ENCODE measurements around the gene ADIPOQ.
"Not testable (repeated sequence)": the region's sequence is repeated elsewhere in the genome, so short reads cannot be mapped to it uniquely, and the experiment has no call there.

The ADIPOQ gene

DNA sequence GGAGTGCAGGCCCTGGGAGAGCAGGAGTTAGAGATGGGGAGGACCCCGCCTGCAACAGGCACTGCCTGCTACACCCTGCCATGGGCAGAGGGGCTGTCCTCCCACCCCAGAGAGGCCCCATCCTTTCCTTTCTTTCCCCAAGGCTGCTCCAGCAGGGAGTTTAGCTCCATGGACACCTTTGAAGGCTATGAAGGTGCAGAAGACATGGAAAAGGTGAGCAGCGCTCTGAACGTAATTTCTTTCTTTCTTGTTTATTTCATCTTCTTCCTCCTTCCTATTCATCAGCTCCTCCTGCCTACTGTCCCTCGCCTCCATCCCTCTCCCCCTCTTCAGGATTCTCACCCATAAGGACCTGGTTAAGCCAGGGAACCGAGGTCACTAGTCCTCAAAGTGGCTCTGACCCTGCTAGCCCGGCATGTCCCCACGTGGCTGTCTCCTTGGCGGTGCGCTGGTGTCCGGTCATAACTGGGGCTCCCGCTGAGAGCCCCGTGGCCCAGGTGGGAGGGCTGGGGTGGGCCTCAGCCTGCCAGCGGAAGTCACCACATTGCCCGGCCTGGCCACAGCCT lies 16.0 kb upstream of the ADIPOQ start:
- no peak for DNase-seq (ENCODE audit: low read depth)

DNA sequence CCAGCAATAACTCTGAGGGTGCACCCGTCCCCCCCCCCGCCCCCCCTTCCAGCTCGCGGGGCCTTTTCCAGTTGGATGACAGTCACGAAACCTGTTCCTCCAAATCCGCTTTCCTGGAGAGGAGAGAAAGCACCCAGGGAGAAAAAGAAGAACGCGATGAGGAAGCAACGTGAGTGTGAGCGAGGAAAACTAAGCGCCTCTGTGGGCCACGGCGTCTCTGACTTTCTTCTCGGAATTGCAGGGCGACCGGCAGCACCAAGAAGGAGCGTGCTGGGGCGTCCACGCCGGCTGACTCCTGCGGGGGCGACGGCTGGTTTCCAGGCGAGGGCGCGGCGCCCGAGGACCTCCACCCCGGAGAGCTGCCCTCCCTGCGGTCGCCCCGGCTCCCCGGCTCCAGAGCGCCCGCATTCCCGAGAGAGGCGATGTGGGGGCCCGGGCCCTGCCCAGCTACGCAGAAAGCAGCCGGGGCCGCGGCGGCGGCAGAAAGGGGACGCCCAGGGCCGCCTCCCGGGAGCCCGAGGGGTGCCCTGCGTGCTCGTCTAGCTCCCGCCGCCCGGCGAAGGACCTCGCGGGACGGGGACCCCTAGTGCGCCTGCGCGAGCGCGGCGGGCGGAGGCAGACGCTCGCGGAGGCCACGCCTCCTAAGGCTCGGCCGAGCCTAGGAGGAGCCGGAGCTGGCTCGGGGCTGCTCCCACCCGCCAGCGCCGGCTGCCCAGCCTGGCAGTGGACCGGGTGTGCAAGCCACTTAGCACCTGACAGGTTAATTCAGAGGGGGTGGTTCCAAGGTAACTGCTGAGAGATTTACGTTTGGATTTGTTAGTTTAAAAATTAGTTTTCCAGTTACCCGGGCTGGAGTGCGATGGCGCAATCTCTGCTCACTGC lies 15.3 kb upstream of the ADIPOQ start:
- no peak for DNase-seq (ENCODE audit: low read depth)

DNA sequence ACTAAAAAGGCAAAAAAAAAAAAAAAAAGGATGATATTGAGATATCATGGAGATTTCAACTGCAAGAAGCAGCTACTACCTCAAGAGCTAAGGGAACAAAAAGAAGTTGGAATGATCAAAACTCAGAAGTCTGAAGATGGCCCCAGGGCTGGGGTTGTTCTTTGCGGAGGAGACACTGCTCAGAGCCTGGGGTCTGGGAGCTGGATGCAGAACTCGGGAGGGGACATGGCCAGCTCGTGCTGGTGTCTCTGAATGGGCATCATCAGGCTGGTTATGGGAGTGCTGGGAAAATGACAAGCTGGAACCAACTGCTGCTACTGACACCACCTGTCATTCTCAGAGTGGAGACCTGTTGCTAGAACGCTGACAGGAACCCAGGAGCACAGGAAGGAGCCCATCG lies 14.2 kb upstream of the ADIPOQ start:
- DNase-seq (ENCODE audit: low read depth): no peak

DNA sequence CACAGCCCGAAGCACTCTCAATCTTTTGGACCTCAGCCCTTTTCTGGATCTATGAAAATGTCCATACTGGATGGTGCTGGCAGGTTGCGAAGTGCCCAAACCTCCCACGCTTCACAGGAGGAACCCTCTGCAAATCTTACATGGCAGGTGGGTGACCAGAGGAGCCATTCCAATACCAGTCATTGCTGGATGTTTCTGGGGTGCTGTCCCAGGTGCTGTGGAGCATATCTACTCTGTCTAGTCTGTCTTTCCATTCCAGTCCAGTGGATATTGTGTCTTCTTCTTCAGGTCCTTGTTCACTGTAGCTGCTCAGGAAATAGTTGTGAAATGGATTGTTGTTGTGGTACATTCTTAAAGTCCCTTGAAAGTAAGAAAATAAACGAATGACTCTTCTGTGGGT lies 10.7 kb upstream of the ADIPOQ start:
- no peak for DNase-seq (ENCODE audit: low read depth)

DNA sequence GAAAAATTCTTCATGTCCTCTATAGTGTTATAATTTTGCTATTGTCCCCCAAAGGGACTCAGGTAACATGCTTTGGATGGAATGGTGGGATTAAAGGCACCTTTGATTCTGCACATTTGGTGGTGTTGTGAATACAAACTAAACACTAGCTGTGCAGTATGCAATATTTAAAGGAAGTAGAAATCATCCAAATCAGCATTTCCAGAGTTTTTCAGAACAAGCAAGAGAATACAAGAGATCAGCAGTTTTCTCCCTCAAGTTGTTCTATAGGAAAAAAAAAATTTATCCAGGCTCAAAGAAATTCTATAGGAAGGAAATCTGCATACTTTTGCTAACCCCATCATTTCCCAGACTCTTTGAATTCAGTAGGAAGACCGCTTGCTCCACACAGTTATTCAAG lies 10.2 kb upstream of the ADIPOQ start:
- no peak for DNase-seq (ENCODE audit: low read depth)

DNA sequence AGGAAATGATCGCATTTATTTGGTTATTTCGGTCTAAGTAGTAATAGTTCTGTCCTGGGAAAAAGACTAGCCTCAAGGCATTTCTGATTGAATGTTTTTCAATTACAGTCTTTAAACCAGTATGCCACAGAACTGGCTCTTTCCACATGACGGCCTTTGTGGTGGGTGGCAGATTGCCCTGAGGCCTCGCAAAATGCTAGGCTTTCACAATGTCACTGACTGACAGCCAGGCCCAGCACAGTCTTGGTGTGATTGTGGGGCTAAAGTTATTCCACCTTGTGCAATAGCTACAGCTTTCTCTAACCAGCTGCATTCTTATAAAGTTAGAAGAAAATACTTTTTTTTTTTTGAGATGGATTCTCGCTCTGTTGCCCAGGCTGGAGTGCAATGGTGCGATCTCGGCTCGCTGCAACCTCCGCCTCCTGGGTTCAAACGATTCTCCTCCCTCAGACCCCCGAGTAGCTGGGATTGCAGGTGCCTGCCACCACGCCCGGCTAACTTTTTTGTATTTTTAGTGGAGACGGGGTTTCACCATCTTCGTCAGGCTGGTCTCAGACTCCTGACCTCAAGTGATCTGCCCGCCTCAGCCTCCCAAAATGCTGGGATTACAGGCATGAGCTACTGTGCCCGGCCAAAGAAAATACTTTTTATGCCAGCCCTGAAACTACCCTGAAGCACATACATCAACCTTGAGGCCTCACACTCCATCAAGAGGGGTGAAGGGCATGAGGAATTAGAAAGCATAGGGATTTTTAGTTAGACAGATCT lies 2.5 kb upstream of the ADIPOQ start:
- no peak for DNase-seq (ENCODE audit: low read depth)

DNA sequence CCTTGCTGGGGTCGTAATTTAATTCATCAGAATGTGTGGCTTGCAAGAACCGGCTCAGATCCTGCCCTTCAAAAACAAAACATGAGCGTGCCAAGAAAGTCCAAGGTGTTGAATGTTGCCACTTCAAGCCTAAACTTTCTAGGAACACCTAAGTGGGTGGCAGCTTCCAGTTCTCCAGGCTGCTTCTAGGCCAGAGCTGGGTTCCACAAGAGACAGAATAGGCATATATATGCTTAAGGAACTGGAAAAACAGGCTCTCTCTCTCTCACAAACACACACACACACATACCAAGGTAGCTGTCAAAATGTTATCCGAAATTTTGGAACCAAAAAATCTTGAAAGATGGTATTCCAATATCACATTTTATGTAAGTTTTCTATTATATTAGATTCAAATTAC lies 890 bp upstream of the ADIPOQ start:
- no peak for DNase-seq (ENCODE audit: low read depth)

DNA sequence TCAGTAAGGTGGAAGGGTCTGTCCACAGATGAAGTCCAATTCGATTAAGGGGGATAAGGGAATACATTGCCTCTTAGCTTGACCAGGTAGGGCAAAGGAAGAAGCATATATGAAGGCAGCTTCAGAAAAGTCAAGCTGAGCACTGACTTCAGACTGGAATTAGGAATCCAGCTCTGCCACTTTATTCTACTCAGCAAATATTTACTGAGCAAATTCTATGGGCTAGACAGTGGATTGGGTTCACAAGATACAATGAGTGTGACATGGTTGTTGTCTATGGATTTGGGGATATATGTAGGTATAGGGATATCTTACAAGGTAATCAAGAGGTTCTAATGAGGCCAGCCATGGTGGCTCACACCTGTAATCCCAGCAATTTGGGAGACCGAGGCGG lies 526 bp downstream of the ADIPOQ start:
- no peak for DNase-seq (ENCODE audit: low read depth)

DNA sequence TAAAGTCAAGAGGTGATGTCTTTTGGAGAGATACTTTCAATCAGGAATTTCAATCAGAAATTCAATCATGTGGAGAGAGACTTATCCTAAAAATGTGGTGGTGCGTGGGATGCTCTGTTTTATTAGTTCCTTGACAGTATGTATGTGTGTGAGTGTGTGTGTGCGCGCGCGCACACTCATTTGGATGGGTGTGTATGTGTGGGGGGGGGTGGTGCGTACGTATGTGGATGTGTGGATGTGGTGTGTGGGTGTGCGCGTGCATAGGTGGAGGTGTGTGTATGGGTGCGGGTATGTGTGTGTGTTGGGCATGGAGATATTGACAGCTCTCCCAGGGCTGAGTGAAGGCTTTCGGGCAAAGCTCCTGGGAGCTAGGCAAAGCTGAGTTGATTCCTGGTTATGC lies 2.4 kb downstream of the ADIPOQ start:
- DNase-seq (ENCODE audit: low read depth): no peak

DNA sequence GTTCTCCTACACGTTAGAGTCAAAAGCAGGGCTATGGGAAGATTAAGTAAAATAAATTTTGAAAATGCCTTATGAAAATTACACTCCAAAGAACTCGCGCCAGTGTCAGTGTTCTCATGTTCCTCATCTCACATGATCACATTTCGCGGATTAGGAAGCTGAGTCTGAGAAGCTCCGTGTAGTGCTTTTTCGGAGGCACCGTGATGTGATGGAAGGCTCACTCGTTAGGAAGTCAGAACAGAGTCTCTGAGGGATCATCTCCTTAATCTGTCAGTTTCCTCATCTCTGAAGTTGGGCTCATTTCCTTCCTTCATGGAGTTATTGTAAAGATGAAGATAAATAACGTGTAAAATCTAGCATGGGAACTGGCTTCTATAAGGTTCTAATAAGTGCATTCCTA lies 3.2 kb downstream of the ADIPOQ start:
- no peak for DNase-seq (ENCODE audit: low read depth)

DNA sequence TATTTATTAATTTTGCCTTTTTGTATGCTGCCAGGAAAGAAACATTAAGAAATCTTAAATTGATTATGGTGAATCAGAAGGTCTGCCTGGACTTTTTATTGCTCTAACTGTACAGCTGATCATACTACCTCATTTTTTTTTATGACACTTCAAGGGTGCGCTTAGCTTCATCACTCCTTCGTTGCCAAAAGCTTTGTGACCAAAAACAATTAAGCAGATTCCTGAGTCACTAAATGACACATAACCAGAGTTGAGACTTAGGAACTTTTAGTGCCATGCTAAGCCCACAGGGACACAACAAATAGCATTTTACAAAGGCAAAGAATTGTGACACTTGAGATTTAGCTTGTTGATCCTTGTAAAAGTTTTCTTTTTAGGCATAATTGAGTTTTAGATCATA lies 4.9 kb downstream of the ADIPOQ start:
- DNase-seq (ENCODE audit: low read depth): no peak

DNA sequence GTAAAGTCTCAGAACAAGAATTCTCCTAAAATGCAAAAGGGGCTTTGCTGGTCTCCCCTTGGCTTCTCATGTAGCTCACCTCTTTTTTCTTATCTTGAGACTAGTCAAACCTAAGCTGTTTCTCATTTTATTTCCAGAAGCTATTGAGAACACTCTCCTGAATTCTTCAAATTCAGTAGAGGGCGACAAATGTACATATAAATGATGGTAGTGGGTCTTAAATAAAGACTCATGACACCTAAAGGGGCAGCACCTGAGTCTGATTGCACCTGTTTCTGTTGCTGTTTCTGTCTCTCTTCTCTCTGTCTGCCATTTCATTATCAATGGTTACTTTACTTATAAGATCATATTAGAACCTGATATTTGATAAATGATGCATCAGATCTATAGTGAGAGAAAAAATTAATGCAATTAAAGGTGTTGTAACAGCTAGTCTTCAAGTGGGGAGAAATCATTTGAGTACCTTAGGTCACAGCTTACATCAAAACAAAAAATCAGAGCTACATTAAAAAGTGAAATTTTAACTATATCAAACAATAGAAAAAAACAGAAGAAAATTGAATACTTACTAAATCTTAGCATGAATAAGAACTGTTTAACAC lies 7.0 kb downstream of the ADIPOQ start:
- DNase-seq (ENCODE audit: low read depth): no peak

DNA sequence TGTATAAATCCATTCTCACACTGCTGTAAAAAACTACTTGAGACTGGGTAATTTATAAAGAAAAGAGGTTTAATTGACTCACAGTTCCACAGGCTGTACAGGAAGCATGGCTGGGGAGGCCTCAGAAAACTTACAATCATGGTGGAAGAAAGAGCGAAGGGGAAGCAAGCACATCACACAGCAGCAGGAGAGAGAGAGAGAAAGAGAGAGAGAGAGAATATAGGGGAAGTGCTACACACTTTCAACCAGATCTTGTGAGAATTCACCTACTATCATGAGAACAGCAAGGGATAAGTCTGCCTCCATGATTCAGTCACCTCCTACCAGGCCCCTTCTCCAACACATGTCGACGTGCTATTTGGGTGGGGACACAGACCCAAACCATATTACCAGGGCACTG lies 9.3 kb downstream of the ADIPOQ start:
- not testable (repeated sequence) for DNase-seq (ENCODE audit: low read depth)

DNA sequence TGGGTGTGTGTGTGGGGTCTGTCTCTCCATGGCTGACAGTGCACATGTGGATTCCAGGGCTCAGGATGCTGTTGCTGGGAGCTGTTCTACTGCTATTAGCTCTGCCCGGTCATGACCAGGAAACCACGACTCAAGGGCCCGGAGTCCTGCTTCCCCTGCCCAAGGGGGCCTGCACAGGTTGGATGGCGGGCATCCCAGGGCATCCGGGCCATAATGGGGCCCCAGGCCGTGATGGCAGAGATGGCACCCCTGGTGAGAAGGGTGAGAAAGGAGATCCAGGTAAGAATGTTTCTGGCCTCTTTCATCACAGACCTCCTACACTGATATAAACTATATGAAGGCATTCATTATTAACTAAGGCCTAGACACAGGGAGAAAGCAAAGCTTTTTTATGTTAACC lies 10.5 kb downstream of the ADIPOQ start:
- DNase-seq (ENCODE audit: low read depth): no peak

DNA sequence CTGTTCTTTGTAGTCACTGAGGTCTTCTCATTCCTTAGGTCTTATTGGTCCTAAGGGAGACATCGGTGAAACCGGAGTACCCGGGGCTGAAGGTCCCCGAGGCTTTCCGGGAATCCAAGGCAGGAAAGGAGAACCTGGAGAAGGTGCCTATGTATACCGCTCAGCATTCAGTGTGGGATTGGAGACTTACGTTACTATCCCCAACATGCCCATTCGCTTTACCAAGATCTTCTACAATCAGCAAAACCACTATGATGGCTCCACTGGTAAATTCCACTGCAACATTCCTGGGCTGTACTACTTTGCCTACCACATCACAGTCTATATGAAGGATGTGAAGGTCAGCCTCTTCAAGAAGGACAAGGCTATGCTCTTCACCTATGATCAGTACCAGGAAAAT lies 11.6 kb downstream of the ADIPOQ start:
- DNase-seq (ENCODE audit: low read depth): no peak

DNA sequence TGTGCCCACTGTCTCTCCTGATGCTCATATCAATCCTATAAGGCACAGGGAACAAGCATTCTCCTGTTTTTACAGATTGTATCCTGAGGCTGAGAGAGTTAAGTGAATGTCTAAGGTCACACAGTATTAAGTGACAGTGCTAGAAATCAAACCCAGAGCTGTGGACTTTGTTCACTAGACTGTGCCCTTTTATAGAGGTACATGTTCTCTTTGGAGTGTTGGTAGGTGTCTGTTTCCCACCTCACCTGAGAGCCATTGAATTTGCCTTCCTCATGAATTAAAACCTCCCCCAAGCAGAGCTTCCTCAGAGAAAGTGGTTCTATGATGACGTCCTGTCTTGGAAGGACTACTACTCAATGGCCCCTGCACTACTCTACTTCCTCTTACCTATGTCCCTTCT lies 12.4 kb downstream of the ADIPOQ start:
- no peak for DNase-seq (ENCODE audit: low read depth)

DNA sequence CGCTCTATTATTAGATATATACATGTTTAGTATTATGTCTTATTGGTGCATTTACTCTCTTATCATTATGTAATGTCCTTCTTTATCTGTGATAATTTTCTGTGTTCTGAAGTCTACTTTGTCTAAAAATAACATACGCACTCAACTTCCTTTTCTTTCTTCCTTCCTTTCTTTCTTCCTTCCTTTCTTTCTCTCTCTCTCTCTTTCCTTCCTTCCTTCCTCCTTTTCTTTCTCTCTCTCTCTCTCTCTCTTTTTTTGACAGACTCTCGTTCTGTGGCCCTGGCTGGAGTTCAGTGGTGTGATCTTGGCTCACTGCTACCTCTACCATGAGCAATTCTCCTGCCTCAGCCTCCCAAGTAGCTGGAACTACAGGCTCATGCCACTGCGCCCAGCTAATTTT lies 15.2 kb downstream of the ADIPOQ start:
- no peak for DNase-seq (ENCODE audit: low read depth)

DNA sequence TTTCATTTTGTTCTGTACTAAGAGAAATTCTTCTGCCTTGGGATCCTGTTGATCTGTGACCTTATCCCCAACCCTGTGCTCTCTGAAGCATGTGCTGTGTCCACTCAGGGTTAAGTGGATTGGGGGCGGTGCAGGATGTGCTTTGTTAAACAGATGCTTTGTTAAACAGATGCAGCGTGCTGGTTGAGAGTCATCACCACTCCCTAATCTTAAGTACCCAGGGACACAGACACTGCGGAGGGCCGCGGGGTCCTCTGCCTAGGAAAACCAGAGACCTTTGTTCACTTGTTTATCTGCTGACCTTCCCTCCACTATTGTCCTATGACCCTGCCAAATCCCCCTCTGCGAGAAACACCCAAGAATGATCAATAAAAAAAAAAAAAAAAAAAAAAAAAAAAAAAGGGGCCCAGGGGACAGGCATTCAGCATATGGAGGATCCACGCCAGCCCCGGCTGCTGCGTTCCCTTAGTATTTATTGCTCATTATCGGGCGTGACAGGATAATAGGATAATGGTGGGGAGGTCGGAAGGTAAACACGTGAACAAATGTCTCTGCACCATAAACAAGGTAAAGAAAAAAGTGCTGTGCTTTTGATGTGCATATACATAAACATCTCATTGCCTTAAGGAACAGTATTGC lies 22.8 kb downstream of the ADIPOQ start:
- DNase-seq (ENCODE audit: low read depth): not testable (repeated sequence)

DNA sequence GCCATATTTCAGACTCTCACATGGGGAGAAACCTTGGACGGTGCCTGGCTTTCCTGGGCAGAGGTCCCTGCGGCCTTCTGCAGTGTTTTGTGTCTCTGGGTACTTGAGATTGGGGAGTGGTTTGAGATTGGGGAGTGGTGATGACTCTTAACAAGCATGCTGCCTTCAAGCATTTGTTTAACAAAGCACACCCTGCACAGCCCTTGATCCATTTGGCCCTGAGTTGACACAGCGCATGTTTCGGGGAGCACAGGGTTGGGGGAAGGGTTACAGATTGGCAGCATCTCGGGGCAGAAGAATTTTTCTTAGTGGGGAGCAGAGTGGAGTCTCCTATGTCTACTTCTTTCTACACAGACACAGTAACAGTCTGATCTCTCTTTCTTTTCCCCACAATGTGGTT lies 23.6 kb downstream of the ADIPOQ start:
- not testable (repeated sequence) for DNase-seq (ENCODE audit: low read depth)

DNA sequence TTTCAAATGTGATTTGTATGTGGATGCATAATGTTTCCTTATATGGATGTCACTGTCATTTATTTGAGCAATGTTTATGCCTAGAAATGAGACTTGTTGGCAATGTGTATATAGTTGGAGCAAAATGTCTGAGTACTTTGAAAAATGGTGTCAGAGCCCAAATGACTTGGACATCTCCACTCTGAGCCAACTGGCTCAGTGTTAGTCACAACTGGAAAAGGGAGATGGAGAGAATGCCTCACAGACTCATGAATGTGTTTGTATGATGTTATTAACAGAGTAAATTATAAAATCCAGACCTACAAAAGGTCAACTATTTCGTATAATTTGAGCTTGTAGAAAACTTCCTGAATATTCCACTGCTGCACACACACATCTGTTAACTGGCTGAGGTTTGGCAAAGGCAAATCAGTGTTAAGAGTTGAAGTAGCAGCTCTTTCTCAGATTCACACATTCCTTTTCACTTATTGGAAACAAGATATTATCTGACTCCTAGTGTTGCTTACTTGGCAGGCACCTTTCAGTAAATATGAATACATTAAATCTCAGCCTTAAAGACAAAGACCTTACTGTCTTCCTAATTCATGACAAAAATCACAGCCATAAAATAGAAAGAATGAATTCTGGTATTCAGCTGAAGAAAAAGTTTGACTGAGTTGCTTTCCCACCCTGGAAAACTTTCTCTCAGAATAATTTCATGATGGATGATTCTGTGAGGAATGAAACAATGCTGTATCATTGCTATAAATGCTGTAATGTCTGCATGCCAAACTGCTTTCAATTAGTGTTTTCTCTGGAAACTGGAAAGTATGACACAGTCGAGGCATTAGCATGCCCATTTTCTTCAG lies 27.0 kb downstream of the ADIPOQ start:
- DNase-seq (ENCODE audit: low read depth): no peak

Measured in non-pigmented ciliary epithelial cell (primary cell).